ENCODE results near the gene ICE1.

GRCh38 chr5:5537426-5537825 is 114.9 kb downstream of the ICE1 start:
- no peak for TF ChIP-seq CTCF (conservative IDR thresholded peaks at IDR 0.05)
- TF ChIP-seq EZH2 (IDR thresholded peaks at IDR 0.05; ENCODE audit: low read depth), result no peak
